ENCODE data around the gene ZNRD2.
"Not testable (repeated sequence)": the region's sequence is repeated elsewhere in the genome, so short reads cannot be mapped to it uniquely, and the experiment has no call there.

DNA sequence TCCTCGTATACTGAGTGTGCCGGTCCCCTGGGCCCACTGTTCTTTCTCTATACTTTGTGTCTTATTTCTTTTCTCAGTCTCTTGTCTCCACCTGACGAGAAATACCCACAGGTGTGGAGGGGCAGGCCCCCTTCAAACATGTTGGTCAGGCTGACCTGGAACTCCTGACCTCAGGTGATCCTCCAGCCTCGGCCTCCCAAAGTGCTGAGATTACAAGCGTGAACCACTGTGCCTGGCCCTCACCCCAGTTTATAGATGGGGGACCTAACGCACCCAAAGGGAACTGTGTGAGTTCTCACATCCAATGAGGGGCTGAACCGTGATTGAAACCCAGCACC is 46.7 kb upstream of the ZNRD2 start:
- not testable (repeated sequence) for TF ChIP-seq POLR2A (IDR thresholded peaks at IDR 0.05; ENCODE audit: low read length); GATA1 (IDR thresholded peaks at IDR 0.05; ENCODE audit: low read depth, low read length)

All from erythroblast (primary cell).